ENCODE data around the gene CCDC66.

DNA sequence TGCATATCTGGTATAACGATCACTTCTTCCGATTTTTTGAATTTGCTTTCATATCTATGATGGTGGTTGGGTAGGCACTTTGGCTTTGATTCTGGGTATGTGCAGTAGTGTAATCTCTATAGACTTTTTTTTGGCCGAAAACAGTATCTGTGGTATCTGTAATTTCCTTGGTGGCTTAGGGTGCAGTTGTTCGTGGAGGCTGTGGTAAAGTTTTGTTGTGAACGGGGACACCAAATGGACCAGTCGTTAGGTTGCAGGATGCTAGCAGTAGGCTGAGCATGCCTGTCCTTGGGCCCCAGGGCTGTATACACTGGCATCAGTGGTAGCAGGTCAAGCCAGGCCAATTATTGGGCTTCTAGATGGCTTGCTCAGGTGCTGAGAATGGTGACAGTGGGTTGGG lies 55.2 kb downstream of the CCDC66 start:
- TF ChIP-seq, protein P1, sequence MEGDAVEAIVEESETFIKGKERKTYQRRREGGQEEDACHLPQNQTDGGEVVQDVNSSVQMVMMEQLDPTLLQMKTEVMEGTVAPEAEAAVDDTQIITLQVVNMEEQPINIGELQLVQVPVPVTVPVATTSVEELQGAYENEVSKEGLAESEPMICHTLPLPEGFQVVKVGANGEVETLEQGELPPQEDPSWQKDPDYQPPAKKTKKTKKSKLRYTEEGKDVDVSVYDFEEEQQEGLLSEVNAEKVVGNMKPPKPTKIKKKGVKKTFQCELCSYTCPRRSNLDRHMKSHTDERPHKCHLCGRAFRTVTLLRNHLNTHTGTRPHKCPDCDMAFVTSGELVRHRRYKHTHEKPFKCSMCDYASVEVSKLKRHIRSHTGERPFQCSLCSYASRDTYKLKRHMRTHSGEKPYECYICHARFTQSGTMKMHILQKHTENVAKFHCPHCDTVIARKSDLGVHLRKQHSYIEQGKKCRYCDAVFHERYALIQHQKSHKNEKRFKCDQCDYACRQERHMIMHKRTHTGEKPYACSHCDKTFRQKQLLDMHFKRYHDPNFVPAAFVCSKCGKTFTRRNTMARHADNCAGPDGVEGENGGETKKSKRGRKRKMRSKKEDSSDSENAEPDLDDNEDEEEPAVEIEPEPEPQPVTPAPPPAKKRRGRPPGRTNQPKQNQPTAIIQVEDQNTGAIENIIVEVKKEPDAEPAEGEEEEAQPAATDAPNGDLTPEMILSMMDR (IDR thresholded peaks at IDR 0.05), result no peak
- TF ChIP-seq POLR2AphosphoS5 (IDR thresholded peaks at IDR 0.05), result no peak
- no peak for TF ChIP-seq POLR2A (IDR thresholded peaks at IDR 0.05)
- no peak for TF ChIP-seq EP300 (IDR thresholded peaks at IDR 0.05)
